Metanephros (tissue), 1 donor: Measurements from ENCODE around the gene CTXN3. TPM values are rescaled to one million over a fixed set of nuclear protein-coding genes. Genes with fewer than 3 reads are reported as not detected.

Source experiments
- total RNA-seq: library from RNA; depleted of rRNA; stranded (reverse); fragments of >200 nt; gene quantifications from one replicate; pipeline ENCODE4 v1.2.3, GENCODE V29; 2014

The CTXN3 gene
- total RNA-seq: 0.47 TPM

DNA sequence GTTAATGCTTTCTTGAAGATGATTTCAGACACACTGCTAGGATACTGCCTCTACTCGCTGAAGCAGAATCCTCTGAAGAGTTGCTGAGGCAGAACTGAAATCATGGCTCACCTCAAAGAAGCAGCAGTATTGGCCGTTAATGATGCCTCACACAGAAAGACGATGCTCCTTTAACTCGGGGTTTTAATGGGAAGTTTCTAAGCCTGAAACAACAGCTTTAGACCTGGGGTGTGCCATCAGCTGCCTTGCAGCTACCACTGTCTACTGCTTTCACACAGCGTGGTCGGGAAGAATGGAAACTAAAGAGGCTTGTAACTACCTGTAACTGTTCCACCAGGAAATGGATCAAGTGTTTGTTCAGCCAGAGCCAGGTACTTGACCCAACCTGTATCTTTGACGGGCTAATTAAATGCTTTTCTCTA lies at the start of gene CTXN3:
CTXN3 (plus strand) TSS at position 65 of the 422 bp plus-strand sequence. CDS start 8,440 bp downstream, outside the sequence.

DNA sequence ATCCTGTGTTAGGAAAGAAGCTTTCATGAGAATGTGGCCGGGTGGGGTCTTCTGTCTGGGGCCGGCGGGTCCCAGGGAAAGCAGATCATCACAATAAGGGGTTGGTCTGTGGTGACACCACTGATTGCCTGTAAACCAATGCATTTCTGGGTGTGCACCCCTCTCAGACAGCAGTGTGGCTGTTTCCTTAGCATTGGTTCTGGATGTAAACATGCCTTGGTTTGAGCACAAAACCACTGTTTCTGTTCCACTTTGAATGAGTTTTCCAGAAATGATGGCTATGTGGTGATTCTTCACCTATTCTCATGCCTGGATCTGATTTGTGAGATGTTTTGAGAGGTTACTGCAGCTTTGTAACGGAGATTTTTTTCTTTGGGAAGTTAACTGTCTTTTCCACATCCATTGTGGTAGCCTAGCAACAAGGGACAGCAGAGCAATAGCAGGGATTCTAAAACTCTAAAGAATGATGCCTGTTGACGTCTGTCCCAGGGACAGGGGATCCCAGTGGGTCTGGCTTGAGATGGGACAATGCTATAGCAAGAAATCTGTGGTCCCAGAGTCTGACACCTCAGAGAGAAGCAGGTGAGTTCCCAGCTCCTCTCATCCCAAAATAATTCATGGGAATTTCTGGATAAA lies 54.2 kb downstream of the CTXN3 start, which contains the start of gene CCDC192:
CCDC192 (plus strand) TSS at position 466 of the 636 bp plus-strand sequence; CDS start at position 521, 55 bp downstream.

Other genes starting within 250 kb of the CTXN3 start
- gene PRRC1, start 131.4 kb upstream of the CTXN3 start, total RNA-seq: 42.9 TPM
- not detected for gene CCDC192, start 54.3 kb downstream of the CTXN3 start, total RNA-seq